GM15510 (cell line): ENCODE results near the gene MBD1.

Source experiments
- POLR2A ChIP-seq: IDR thresholded peaks from 3 replicates; pipeline ENCODE4 v1.6.1; 2011; ENCODE audit warnings: borderline replicate concordance; ENCODE audit not compliant: insufficient read length; ENCODE audit errors: extremely low read depth

MBD1 gene

DNA sequence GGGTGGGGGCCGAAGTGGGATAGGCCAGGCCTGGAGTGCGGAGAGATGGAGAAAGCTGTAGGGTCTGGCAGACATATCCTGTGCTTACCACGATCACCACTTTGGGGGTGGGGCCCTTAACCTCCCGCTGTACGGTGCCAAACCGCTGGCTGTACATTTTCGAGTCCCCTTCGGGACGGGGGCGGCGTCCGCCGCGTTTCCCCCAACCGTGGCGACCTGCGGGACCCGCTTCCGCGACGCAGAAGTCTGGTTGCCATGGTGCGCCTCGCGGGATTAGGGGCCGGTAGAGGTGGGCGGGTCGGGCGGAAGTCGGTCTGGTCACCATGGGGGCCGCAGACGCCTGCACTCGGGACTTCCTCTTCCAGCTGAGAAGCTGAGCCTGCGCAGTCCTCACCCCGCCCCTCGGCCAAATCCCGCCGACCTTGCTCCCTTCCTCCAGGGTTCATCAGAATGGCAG is 15.0 kb downstream of the MBD1 start, which contains the start of gene CFAP53:
TSS of gene CFAP53 (minus strand) at position 248 of the 457 bp plus-strand sequence. CDS start at position 157, 91 bp downstream.
- TF ChIP-seq POLR2A: peak; percentile 41

GRCh38 chr18:50262977-50263376 is 18.3 kb downstream of the MBD1 start:
- TF ChIP-seq POLR2A: no peak

DNA sequence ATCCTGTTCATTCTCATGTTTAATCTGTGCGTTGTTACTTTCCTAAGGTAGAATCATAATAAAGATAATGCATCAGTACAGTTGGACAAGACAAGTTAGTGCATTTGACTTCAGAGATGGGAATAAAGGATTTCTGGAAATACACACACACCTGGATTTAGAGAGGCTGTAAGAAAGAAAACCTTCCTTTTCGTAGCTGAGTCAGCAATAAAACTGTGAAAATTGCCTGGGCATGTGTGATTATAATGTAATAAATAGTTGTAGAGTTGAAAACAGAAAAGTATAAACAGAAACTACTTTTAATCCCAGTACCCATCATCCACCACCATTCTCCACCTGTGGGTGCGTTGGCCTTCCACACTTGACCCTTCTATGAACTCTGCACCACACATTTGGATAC is 30.4 kb downstream of the MBD1 start:
- TF ChIP-seq POLR2A: no peak

DNA sequence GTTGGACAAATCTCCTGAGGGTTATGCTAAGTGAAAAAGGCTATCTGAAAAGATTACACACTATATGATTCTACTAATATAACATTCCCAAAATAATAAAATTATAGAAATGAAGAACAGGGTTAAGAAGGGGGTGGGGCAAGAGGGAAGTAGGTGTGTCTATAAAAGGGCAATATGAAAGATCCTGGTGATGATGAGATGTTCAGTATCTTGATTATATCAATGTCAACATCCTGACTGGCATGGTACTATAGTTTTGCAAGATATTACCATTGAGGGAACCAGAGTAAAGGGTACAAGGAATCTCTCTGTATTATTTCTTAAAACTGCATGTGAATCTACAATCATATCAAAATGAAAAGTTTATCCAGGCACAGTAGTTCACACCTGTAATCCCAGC is 31.7 kb downstream of the MBD1 start:
- no peak for TF ChIP-seq POLR2A

DNA sequence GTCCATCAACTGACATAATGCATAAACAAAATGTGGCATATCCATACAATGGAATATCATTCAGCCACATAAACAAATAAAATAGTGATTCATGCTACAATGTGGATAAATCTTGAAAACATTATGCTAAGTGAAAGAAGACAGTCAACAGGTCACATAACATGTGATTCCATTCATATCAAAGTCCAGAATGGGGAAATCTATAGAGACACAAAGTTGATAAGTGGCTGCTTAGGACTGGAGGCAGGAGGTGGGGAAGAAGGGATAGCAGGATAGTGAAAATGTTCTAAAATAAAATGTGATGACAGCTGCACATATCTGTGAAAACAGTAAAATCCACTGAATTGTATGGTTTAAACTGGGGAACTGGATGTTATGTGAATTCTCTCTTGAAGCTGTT is 33.8 kb downstream of the MBD1 start:
- no peak for TF ChIP-seq POLR2A

DNA sequence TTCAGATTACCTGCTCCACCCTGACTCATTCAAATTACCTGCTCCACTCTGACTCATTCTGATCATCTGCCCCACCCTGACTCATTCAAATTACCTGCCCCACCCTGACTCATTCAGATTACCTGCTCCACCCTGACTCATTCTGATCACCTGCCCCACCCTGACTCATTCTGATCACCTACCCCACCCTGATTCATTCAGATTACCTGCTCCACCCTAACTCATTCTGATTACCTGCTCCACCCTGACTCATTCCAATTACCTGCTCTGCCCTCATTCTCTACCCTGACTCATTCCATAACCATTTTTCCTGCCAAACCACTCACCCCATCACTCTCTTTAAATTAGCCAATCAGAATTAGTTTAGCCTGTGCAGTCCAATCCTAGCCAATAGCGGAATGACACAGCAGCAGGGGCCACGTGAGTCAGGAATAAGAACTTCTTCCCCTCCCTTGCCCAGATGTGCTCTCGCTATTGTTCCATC is 41.2 kb downstream of the MBD1 start:
- no peak for TF ChIP-seq POLR2A

GRCh38 chr18:50232419-50232818 is 48.9 kb downstream of the MBD1 start:
- no peak for TF ChIP-seq POLR2A

DNA sequence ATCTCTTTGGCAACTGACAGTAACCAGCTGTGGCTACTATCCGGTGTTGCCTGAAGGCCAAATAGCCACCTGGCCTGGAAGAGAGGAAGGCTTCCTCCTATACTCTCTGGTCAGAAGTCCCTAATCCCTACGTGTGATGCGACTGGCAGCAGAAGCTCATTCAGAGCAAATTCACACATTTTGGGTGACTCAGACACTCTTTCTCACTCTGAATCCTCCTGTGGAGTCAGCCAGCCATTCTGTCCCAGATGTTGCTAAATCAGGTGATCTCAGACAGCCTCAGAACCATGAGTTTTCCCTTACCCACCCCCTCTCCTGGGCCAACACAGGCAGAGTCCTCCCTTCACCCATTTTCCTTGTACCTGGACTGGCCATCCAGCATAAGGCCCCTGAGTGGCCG is 49.7 kb downstream of the MBD1 start:
- no peak for TF ChIP-seq POLR2A
